Dermis microvascular lymphatic vessel endothelial cell (primary cell): Measurements from ENCODE around the gene SDK1. TPM values are rescaled to one million over a fixed set of nuclear protein-coding genes. Genes with fewer than 3 reads are reported as not detected.
"Not testable (repeated sequence)": the region's sequence is repeated elsewhere in the genome, so short reads cannot be mapped to it uniquely, and the experiment has no call there.

Source experiments
- DNase-seq, 2 donors: peaks; one replicate each; pipeline versions ENCODE4 v3.0.0 to v3.0.0-alpha.2; 2010; ENCODE audit warnings: low read depth in 2 of 2
- total RNA-seq: library from RNA; depleted of rRNA; stranded (reverse); fragments of >200 nt; gene quantifications from 2 replicates; pipeline ENCODE4 v1.2.1, GENCODE V29; 2014

The SDK1 gene
- total RNA-seq, 1 donor from 2014 or later = 0.39 TPM

DNA sequence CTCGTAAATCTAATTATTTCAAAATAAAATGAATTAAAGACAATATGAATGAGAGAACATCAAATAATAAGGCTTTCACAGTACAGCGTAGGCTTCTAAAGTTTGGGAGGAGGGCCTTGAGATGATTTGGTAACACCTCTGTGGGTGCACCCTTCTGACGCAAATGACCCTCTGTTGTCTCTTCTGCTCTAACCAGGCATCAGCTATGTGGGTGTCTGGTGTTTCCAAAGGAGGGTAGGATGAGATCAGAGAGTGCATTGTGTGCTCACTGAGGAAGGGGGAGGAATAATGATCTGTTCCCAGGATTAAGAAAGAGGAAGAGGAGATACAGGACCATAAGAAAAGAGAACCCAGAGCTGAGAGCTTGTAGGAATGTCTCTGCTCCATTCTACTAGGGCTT, 420.4 kb downstream of the SDK1 start:
- no peak for DNase-seq

DNA sequence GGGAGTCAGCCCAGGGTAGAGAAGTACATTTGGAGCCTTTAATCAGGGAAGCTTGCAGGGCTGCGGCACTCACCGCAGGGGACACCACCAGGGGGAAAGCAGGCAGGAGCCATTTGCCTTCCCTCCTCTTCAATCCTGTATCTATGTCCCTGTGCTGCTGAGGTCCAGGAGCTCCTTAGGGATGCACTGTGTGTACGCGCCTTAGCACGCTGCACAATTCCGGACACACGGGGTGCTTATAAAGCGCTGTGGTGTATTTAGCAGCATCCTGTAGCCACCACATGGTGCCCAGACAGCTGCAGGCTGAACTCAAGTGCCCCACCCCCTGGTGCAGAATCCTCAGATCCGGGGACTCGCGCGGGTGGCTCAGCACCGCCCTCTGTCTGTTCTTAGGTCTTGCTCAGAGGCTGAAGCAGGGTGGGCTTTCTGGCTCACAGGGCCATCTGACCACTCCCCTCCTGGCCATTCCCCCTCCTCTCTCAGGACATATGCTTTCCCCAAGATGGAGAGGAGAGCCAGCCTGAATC, 421.4 kb downstream of the SDK1 start:
- DNase-seq = peak in 1 of 2 donors; percentile 10

GRCh38 chr7:3725155-3726059, 424.4 kb downstream of the SDK1 start:
- no peak for DNase-seq

GRCh38 chr7:3730276-3730675, 429.2 kb downstream of the SDK1 start:
- DNase-seq = no peak

GRCh38 chr7:3732395-3733005, 431.4 kb downstream of the SDK1 start:
- DNase-seq = no peak

GRCh38 chr7:3733541-3734140, 432.6 kb downstream of the SDK1 start:
- DNase-seq = no peak

- no peak for DNase-seq
Observed at GRCh38 chr7:3738964-3739363, 437.9 kb downstream of the SDK1 start.

DNA sequence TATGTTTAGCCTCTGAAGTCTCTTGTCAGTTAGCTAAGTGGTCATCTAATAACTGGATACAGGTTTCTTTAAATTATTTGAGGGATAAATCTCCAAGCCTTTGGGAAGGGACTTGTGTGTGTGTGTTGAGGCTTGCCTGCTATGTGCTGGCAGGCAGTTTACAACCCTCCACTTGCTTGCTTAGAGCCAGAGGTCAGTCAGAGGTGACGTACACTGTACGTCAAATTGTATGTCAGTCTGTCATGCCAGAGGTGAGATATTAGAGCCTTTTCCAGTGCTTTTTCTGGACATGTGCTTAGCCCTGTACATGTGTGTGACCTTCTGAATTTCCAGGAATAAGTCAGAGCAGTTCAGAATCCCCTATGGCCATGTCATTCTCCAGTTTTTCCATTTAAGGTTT, 438.9 kb downstream of the SDK1 start:
- no peak for DNase-seq

GRCh38 chr7:3747467-3747866, 446.4 kb downstream of the SDK1 start:
- peak in 1 of 2 donors; percentile 54 for DNase-seq

DNA sequence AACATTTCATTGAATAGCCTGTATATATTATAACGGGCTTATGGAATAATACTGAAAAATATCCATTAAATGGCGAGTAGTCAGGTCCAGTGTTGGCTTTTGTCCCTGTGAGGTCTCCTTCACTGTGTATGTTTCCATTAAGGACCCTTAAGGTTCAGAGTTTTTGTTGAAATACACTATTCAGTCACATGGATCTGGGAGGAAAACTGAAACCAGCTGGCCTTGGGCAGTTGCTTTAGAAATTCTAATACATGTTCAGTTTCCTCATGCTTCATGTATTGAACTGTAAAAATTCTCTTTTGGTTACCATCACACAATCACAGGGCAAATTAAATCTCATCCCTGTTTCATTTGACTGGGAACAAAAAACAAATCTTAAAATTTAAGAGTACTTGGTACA, 447.3 kb downstream of the SDK1 start:
- no peak for DNase-seq

DNA sequence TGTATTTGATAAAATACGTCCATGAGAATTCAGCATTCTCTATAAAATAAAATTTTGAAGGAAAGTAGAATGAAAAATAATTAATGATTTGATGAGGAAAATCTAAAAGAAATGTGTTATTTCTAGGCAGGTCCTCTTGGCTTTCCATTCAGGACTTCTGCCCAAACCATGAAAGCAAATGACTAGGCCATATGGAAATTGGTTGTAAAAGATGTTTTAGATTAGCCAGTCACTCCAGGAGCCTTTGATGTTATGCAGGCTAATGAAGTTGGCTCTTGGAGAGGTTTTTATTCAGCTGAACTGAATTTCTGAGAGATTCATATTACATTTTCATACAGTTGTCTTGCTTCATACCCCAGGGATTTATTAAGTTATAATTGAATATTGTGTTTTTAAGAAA, 452.8 kb downstream of the SDK1 start:
- DNase-seq = no peak

GRCh38 chr7:3754493-3755341, 453.7 kb downstream of the SDK1 start:
- DNase-seq = peak in 1 of 2 donors; percentile 14

DNA sequence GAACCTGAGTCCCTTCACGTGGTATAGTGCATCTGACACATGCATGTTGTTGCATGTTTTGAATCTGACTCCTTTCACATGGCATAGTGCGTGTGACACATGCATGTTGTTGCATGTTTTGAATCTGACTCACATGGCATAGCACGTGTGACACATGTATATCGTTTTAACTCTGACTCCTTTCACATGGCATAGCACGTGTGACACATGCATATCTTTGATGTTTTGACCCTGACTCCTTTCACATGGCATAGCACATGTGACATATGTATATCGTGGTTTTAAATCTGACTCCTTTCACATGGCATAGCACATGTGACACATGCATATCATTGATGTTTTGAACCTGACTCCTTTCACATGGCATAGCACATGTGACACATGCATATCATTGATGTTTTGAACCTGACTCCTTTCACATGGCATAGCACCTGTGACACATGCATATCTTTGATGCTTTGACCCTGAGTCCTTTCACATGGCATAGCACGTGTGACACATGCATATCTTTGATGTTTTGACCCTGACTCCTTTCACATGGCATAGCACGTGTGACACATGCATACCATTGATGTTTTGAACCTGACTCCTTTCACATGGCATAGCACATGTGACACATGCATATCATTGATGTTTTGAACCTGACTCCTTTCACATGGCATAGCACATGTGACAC, 454.9 kb downstream of the SDK1 start:
- DNase-seq = not testable (repeated sequence)

GRCh38 chr7:3757059-3757458, 456.0 kb downstream of the SDK1 start:
- no peak for DNase-seq

GRCh38 chr7:3760651-3761050, 459.6 kb downstream of the SDK1 start:
- no peak for DNase-seq

DNA sequence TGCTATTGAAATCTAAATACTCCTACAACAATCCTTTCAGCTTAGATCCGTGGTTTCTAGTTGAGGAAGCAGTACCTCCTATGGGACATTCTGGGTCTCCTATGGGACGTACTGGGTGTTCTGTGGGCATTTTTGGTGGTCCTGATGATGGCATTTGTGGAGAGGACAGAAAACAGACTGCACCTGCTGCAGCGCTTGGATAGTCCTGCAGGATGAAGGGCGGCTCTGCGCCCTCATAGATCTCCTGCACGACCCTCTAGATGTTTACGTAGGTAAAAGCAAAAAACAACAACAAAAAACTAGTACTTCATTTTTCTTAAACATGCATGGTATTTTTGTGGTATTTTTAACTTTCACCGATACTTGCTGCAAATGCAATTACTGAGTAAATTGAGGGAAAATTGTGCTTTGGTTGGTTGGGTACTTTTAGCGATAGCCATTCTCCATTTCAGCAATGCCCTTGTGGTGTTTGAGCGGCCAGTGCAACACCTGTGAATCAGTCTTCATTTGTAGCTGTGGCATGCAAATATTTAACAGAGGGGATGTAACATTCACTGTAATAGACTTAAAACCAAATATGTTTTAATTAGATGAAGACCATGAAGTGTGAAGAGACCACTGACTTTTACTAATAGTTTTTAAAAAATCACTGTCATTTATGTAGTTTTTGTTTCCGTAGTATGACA, 461.2 kb downstream of the SDK1 start:
- no peak for DNase-seq

DNA sequence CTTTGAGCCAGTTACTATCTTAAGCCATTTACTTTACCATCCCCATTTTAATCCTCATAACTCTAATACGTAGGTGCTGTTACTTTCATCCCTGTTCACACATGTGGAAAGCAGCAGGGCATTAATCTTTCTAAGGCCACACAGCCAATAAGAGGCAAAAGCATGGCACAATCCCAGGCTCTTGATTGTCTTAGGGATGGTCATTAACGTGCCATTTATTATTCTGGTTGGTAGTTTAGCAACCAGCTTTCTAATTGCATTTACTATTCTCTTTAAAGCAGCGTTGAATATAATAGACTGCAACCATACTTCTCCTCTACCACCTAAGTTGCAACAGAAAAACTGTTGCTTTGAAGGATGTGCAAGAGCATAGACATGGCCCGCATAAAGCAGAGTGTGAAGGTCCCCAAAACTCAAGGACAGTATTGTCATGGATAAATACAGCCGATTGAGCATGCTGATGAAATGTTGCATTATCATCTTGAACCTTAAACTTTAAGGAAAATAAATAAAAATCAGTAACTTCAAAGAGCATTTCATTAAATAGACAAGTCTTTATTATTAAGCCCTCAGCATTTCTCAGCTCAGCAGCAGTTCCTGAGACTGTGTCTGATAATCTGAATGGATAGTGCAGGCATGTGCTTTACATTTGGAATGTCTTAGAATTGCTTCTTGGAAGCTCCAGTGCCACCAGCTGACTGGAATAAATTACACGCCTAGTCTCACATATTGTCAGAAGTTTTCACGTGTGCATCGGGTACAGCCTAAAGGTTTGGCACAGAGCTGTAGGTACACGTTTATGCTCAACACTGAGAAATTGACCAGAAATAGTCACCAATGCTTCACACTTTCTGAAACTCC, 467.1 kb downstream of the SDK1 start:
- DNase-seq = no peak

GRCh38 chr7:3771906-3772305, 470.9 kb downstream of the SDK1 start:
- DNase-seq = peak; percentile 2 to 28

- no peak for DNase-seq
Observed at GRCh38 chr7:3778345-3778744, 477.3 kb downstream of the SDK1 start.
